Activated CD4-positive, CD25-positive, alpha-beta regulatory T cell treated with anti-CD3 and anti-CD28 coated beads, Interleukin-2, amount 50 U/mL, for 72 hours (primary cell): ENCODE data around the gene ERMAP.
"Not testable (repeated sequence)": the region's sequence is repeated elsewhere in the genome, so short reads cannot be mapped to it uniquely, and the experiment has no call there.

Experiments used
- DNase-seq: peaks from one replicate; pipeline ENCODE4 v3.0.0; 2021

Gene ERMAP

GRCh38 chr1:42807056-42807668, 9.8 kb upstream of the ERMAP start:
- no peak for DNase-seq

GRCh38 chr1:42814815-42815214, 2.1 kb upstream of the ERMAP start:
- not testable (repeated sequence) for DNase-seq

GRCh38 chr1:42815941-42816584, 859 bp upstream of the ERMAP start:
- no peak for DNase-seq

GRCh38 chr1:42817440-42817767, 482 bp downstream of the ERMAP start:
- DNase-seq = no peak

- no peak for DNase-seq
These were observed 1.1 kb downstream of the ERMAP start for GRCh38 chr1:42817976-42818375.

- DNase-seq = no peak
These were observed 3.9 kb downstream of the ERMAP start for GRCh38 chr1:42820813-42821212.

- no peak for DNase-seq
These were observed 4.8 kb downstream of the ERMAP start for GRCh38 chr1:42821690-42822089.

- DNase-seq = no peak
These were observed 6.0 kb downstream of the ERMAP start for GRCh38 chr1:42822800-42823392.

- DNase-seq = no peak
These were observed 7.6 kb downstream of the ERMAP start for GRCh38 chr1:42824481-42825035.

GRCh38 chr1:42825036-42825851, 8.3 kb downstream of the ERMAP start:
- DNase-seq = no peak

- DNase-seq = no peak
These were observed 13.7 kb downstream of the ERMAP start for GRCh38 chr1:42830631-42831030.

- DNase-seq = no peak
These were observed 14.4 kb downstream of the ERMAP start for GRCh38 chr1:42831273-42831672.

GRCh38 chr1:42832641-42833240, 15.8 kb downstream of the ERMAP start:
- no peak for DNase-seq

- no peak for DNase-seq
These were observed 17.1 kb downstream of the ERMAP start for GRCh38 chr1:42833981-42834380.

- no peak for DNase-seq
These were observed 17.9 kb downstream of the ERMAP start for GRCh38 chr1:42834803-42835202.

GRCh38 chr1:42835422-42835821, 18.5 kb downstream of the ERMAP start:
- DNase-seq = no peak

GRCh38 chr1:42837709-42838108, 20.8 kb downstream of the ERMAP start:
- DNase-seq = no peak

GRCh38 chr1:42838482-42839190, 21.7 kb downstream of the ERMAP start:
- no peak for DNase-seq

GRCh38 chr1:42841010-42841409, 24.1 kb downstream of the ERMAP start:
- no peak for DNase-seq

- DNase-seq = no peak
These were observed 24.7 kb downstream of the ERMAP start for GRCh38 chr1:42841440-42842147.

- no peak for DNase-seq
These were observed 27.7 kb downstream of the ERMAP start for GRCh38 chr1:42844592-42845140.
